Activated CD8-positive, alpha-beta memory T cell treated with anti-CD3 and anti-CD28 coated beads, Interleukin-2, amount 10 ng/mL, durations not matched to agents 7 days and 5 days (primary cell): Measurements from ENCODE around the gene PARD6G. TPM values are rescaled to one million over a fixed set of nuclear protein-coding genes. Genes with fewer than 3 reads are reported as not detected.

Experiments
- ATAC-seq: fragments of 150-1000 bp; cut with Tn5 transposase; one replicate; pipeline ENCODE4 v1.10.0; 2021; ENCODE audit warnings: moderate library complexity
- CTCF ChIA-PET: fragments of 350-600 bp; sonication (Branson Sonifier 250); formaldehyde crosslinking; loops from one replicate; lab custom pipeline; 2021; ENCODE audit warnings: antibody characterized with exemption; lab: Charles Lee
- DNase-seq: peaks from one replicate; pipeline ENCODE4 v3.0.0-alpha.2; 2020
- H3K27ac Mint-ChIP-seq: one replicate; pipeline ENCODE4 v1.8.0; 2021; ENCODE audit warnings: mild to moderate bottlenecking, mixed read lengths
- H3K27me3 Mint-ChIP-seq: one replicate; pipeline ENCODE4 v1.8.0; 2021; ENCODE audit warnings: mixed read lengths
- H3K36me3 Mint-ChIP-seq: one replicate; pipeline ENCODE4 v1.8.0; 2021; ENCODE audit warnings: mild to moderate bottlenecking, mixed read lengths
- H3K4me1 Mint-ChIP-seq: one replicate; pipeline ENCODE4 v1.8.0; 2021; ENCODE audit warnings: mixed read lengths
- H3K4me3 Mint-ChIP-seq: one replicate; pipeline ENCODE4 v1.8.0; 2021; ENCODE audit warnings: mild to moderate bottlenecking, moderate library complexity, mixed read lengths
- H3K9me3 Mint-ChIP-seq: one replicate; pipeline ENCODE4 v1.8.0; 2022; ENCODE audit warnings: low read depth, mixed read lengths
- total RNA-seq, 2 experiments: library from RNA; stranded (reverse); gene quantifications; one replicate each; pipeline ENCODE4 v1.2.3, GENCODE V29; 2021

PARD6G gene
- total RNA-seq, 2 experiments from 2014 or later = 0.41 to 0.98 TPM

DNA sequence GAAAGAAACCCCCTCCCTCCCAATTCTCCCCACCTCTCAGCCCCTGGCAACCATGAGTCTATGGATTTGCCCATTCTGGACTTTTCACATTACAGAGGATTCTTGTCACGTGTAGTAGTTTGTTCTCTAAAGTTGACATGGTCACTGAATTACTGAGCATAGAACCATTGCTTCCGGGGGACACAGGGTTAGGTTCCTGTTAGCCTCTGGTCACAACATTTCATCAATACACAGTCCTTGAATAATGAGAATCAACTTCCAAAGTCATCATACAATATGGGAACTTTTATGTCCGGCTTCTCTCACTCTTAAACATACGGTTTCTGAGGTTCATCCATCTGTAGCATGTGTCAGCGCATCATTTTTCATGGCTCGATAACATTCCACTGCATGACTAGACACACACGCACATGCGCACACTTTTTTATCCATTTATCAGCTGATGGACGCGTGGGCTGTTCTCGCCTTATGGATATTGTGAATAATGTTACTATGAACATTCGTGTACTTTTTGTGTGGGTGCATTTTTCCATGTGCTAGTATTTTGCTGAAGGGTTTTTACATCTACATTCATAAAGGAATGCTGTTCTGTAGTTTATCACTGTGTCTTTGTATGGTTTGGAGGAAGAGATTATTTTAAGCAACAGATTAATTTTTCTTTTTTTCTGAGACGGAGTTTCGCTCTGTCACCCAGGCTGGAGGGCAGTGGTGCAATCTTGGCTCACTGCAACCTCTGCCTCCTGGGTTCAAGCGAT is 48.1 kb downstream of the PARD6G start:
- CTCF ChIA-PET = interaction anchor here (1.7 kb wide), 1 partner anchor 46 kb away, joined by 4 read pairs; no protein-coding TSS in a partner anchor

DNA sequence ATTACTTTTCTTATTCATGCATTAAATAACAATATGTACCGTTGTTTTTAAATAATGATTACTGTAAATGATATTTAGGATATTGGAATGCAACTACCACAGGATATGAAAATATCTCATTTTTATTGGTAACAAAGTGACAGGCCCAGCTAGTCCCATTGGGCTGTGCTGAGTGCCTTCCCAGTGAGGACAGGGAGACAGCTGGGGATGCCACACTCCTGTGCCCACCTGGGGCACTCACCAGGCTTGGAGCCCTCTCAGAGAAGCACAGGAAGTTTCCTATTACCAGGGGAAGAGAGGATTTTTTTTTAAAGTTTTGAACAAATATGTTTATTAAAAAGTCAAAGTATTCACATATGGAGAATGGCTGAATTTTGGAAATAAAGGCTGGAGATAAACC is 48.9 kb downstream of the PARD6G start:
- Mint-ChIP-seq H3K27me3 (peaks cover 76% of the 10 kb centered on the region), H3K4me3 (no peak overlapping the region), H3K4me1 (peaks cover 30% of the 10 kb centered on the region), H3K27ac (no peak overlapping the region), H3K9me3 (no peaks in the 10 kb centered on the region), H3K36me3 (no peaks in the 10 kb centered on the region)
- CTCF ChIA-PET = no interaction called here
- DNase-seq (no peak), ATAC-seq (no peak)

More for the DNA sequence above, 48.1 kb downstream of the PARD6G start:
- no peaks in the 10 kb centered on the region for H3K36me3 Mint-ChIP-seq
- no peak overlapping the region for H3K4me3 Mint-ChIP-seq
- no peak overlapping the region for H3K27ac Mint-ChIP-seq
- peaks cover 36% of the 10 kb centered on the region for H3K4me1 Mint-ChIP-seq
- no peak for ATAC-seq
- peaks cover 76% of the 10 kb centered on the region for H3K27me3 Mint-ChIP-seq
- H3K9me3 Mint-ChIP-seq = no peaks in the 10 kb centered on the region
- DNase-seq = no peak

DNA sequence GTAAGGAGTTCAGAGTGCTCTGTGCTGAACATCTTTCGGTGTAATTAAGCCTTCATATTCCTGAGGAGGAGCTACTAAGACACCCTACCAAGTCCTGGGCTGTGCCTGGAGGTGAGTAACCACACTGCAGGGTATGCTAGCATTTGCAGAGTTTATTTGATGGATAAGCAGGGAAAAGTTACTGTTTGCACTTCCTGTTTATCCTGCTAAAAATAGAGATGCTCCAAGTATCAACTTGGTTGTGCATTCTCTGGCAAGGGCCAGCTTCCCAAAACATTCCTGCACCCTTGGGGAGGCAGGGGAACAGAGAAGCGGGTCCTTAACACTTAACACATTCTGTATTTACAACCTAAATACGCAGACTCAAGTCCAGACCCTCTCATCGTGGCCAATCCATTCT is 49.8 kb downstream of the PARD6G start:
- no peak overlapping the region for H3K4me3 Mint-ChIP-seq
- H3K27me3 Mint-ChIP-seq = peaks cover 76% of the 10 kb centered on the region
- H3K36me3 Mint-ChIP-seq = no peaks in the 10 kb centered on the region
- CTCF ChIA-PET = interaction anchor here (1.0 kb wide), 1 partner anchor 15 kb away, joined by 3 read pairs; no protein-coding TSS in a partner anchor
- peaks cover 21% of the 10 kb centered on the region for H3K4me1 Mint-ChIP-seq
- no peak for ATAC-seq
- H3K27ac Mint-ChIP-seq = no peak overlapping the region
- DNase-seq = no peak
- H3K9me3 Mint-ChIP-seq = no peaks in the 10 kb centered on the region

DNA sequence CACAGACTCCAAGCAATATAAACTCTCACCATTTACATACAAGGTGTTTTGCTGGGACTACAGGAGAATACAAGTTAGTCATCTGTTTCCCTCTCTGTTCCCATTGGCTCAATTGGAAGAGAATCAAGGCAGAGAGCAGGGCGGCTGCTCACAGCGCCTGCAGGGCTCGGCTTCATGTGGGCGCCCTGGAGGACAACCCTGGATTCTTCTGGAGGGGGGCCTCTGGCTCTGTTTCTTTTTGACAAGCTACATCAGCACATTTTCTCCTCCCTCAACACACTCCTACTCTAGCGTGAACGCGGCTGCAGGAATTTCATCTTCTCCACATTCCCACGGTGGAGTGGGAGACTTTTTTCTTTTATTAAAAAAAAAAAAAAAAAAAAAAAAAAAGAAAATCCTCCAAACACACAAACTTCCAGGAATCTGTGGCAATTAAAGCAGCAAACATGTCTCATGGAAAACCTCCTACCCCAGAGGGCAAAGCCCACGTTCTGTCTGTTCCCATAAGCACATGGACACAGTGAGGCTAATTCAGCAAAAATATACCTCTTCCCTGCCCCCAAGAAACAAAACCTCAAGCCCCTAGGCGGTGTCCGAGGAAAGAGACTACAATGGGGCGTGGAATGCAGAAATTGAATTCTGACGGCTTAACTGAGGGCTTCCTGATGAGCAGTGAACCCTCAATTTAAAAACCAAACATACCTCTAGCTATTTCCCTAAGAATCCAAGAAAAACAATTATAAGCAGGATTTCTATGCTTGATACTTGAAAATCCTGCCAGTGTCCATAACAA is 50.6 kb downstream of the PARD6G start:
- CTCF ChIA-PET = interaction anchor here (1.0 kb wide), 1 partner anchor 14 kb away, joined by 3 read pairs; no protein-coding TSS in a partner anchor
- H3K9me3 Mint-ChIP-seq = no peaks in the 10 kb centered on the region

DNA sequence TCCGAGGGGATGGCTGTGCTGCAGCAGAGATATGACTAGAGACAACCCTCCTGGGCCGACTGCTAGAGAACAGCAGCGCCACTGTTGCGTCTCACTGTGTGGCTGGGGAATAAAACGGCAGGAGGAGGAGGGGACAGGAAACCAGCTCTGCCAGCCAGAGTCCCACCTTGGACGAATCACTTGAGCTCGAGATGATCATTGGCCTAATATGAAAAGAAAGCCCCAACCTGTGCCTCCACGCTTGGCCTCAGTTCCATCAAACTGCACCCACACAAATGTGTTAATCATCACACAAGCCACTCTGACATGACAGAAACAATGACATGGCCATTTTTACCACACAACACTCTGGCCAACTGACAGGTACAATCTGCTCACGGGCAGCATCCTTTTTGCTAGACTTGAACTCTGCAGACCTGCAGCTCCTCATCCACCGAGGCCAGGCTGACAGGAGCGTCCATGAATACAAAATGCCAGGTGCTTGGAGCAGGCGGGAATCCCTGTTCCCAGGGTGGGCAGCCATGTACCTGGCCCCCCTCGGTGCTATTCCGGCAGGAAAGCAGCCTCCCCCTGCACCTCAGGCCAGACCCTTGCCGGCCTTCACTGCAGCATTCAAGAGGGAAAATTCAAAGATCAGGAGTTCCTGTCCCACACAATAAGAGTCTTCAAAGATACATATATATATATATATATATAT is 52.3 kb downstream of the PARD6G start:
- DNase-seq = peak; percentile 18
- Mint-ChIP-seq H3K4me3 (no peak overlapping the region), H3K27me3 (peaks cover 79% of the 10 kb centered on the region), H3K9me3 (no peaks in the 10 kb centered on the region), H3K36me3 (no peaks in the 10 kb centered on the region), H3K4me1 (peaks cover 11% of the 10 kb centered on the region), H3K27ac (no peak overlapping the region)
- CTCF ChIA-PET = interaction anchor here (0.8 to 0.9 kb wide), 2 partner anchors 31 to 62 kb away, joined by 3 read pairs; no protein-coding TSS in a partner anchor
- no peak for ATAC-seq

More for the DNA sequence above, 50.6 kb downstream of the PARD6G start:
- Mint-ChIP-seq H3K27ac (no peak overlapping the region), H3K4me1 (peaks cover 16% of the 10 kb centered on the region), H3K4me3 (no peak overlapping the region), H3K27me3 (peaks cover 76% of the 10 kb centered on the region), H3K36me3 (no peaks in the 10 kb centered on the region)
- peak; percentile 19 for DNase-seq
- no peak for ATAC-seq

DNA sequence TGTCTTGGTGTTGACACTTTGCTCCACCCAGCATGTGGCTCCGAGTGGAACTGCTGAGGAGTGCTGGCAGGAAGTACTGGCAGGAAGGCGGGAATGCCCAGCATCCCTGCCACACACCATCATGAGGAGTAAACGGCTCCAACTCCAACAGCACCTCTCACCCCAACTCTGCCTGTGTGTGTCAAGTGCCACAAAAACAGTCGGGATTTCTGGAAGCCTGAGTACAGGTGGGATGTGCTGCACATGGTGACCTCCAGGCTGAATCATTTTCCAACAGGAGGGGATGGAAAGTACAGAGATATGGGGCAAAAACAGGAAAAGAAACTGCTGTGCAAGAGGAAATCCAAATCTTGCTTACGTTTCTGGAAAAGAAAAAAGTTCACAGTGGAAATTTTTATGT is 53.6 kb downstream of the PARD6G start:
- CTCF ChIA-PET = no interaction called here
- peaks cover 80% of the 10 kb centered on the region for H3K27me3 Mint-ChIP-seq
- ATAC-seq (no peak), DNase-seq (peak; percentile 26)
- H3K27ac Mint-ChIP-seq = no peak overlapping the region
- H3K9me3 Mint-ChIP-seq = no peaks in the 10 kb centered on the region
- H3K36me3 Mint-ChIP-seq = no peaks in the 10 kb centered on the region
- H3K4me3 Mint-ChIP-seq = no peak overlapping the region
- H3K4me1 Mint-ChIP-seq = peaks cover 11% of the 10 kb centered on the region

DNA sequence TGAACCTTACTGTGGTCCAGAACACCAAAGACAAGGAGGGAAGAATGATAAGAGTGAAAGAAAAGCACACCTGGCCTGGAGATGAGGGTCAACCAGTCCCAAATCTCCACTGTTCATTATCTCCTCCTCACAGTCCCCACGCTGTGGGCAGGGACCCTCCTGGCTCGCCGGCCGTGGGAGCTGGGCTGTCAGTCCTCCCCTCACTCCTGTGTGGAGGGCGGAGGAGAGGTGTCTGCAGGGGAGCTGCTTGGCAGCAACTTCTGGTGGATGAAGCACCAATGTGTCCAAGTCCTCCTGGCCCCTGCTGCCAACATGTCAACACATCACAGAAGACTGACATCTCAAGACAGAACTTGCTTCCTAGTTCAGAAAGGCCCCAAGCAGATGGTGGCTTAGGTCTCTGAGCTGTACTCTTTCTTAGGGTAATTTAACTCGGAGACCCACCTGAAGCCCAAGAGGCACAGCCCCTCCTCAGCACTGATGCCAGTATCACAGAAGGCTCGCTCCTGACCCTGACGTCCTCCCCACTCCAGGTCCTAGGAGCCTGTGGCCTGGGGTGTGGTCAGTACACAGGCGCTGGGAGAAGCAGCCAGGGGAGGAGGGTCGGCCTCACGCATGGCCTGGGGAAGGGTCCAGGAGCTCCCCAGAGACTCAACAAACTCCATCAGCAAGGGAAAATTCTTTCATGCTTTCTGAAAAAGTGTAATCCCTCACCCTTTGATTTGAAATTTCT is 54.5 kb downstream of the PARD6G start:
- DNase-seq (peak; percentile 27), ATAC-seq (no peak)
- Mint-ChIP-seq H3K4me1 (peaks cover 11% of the 10 kb centered on the region), H3K27ac (no peak overlapping the region), H3K27me3 (peaks cover 82% of the 10 kb centered on the region), H3K4me3 (no peak overlapping the region), H3K9me3 (no peaks in the 10 kb centered on the region), H3K36me3 (no peaks in the 10 kb centered on the region)
- CTCF ChIA-PET = no interaction called here

DNA sequence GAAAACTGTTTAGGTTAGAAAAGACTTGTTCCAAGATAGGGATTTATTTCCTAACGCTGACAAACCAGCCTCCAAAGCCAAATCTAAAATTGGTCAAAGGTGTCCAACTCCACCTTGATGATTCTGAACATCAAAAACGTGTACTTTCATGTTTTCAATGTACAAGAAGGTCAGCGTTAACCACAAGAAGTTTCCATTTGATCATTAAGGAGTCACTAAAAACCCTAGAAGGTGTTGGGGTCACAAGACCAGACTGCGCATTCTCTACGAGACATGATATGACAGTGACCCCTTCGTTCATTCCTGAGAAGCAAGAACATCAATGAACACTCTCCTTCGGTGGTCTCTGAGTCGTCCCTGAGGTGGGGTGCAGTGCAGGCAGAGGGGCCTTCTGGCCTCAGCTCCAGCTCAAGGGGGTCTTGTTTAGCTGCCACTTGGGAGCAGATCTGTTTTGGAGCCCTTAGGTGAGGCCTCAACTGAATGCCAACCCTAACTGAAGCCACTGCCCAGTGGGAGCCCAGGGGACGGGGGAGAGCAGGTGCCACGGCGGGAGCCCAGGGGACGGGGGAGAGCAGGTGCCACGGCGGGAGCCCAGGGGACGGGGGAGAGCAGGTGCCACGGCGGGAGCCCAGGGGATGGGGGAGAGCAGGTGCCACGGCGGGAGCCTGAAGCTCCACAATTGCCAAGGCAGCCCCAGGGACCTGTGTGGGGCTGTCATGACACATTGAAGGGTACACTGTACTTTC is 55.2 kb downstream of the PARD6G start:
- Mint-ChIP-seq H3K27ac (no peak overlapping the region), H3K9me3 (no peaks in the 10 kb centered on the region), H3K4me3 (no peak overlapping the region), H3K27me3 (peaks cover 75% of the 10 kb centered on the region), H3K4me1 (peaks cover 11% of the 10 kb centered on the region), H3K36me3 (no peaks in the 10 kb centered on the region)
- ATAC-seq (no peak), DNase-seq (peak; percentile 31)
- CTCF ChIA-PET = no interaction called here

DNA sequence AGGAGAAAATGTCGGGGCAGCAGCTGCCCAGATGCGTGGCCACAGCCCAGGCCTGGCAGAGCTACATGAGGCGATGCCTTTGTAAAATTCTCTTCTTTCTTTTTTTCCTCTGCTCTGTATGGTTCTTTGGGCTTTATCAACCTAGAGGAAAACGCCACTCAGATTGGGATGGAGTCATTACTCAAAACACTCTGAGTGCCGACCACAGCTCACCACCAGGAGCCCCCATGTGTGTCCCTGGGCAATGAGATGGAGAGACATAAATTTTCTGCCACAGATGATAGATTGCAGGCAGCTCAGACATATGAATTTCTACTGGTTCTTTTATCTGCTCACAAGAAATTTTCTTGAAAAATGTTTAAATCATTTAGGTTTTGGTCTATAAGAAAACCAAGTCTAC is 56.0 kb downstream of the PARD6G start:
- H3K36me3 Mint-ChIP-seq = no peaks in the 10 kb centered on the region
- peaks cover 11% of the 10 kb centered on the region for H3K4me1 Mint-ChIP-seq
- peaks cover 69% of the 10 kb centered on the region for H3K27me3 Mint-ChIP-seq
- H3K4me3 Mint-ChIP-seq = no peak overlapping the region
- peak; percentile 39 for DNase-seq
- no peak overlapping the region for H3K27ac Mint-ChIP-seq
- peaks cover 1% of the 10 kb centered on the region for H3K9me3 Mint-ChIP-seq
- ATAC-seq = peak; percentile 42
- CTCF ChIA-PET = no interaction called here

DNA sequence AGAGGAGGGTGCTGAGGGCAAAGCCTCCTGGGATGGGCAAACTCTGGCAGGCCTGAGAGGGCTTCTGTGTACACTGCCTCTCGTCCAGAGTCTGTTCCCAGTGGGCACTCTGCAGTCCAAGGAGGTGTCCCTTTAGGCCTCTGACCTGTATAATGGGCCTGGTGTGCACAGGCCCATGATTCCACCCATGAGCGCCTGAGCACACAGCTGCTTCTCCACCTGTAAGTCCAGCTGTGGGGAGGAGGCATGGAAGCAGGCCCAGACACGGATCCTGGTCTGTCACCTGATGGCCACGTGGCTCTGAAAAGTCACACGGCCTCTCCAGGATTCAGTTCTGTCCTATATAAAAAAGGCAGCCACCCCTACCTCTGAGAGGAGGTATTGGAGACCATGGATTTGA is 57.0 kb downstream of the PARD6G start:
- peaks cover 4% of the 10 kb centered on the region for H3K9me3 Mint-ChIP-seq
- H3K36me3 Mint-ChIP-seq = no peaks in the 10 kb centered on the region
- DNase-seq = no peak
- ATAC-seq = no peak
- H3K4me3 Mint-ChIP-seq = no peak overlapping the region
- H3K27ac Mint-ChIP-seq = no peak overlapping the region
- CTCF ChIA-PET = no interaction called here
- H3K27me3 Mint-ChIP-seq = peaks cover 66% of the 10 kb centered on the region
- peaks cover 11% of the 10 kb centered on the region for H3K4me1 Mint-ChIP-seq

DNA sequence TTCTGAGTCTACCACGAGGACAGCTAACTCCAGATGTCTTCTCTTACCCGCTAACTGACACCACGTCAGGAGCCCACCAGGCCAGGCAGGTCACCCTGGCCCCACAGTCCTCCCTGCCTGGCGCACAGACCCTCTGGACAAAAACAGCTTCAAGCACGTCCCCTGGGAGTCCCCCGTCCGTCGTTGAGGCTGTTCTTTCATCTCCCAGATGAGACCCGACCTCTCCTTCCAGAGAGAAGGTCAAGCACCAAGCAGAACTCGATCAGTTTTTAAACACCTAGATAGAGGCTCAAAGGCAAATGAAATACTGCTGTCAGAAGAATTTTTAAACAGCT is 57.8 kb downstream of the PARD6G start:
- H3K27me3 Mint-ChIP-seq = peaks cover 58% of the 10 kb centered on the region
- no peaks in the 10 kb centered on the region for H3K36me3 Mint-ChIP-seq
- DNase-seq (no peak), ATAC-seq (no peak)
- no peak overlapping the region for H3K27ac Mint-ChIP-seq
- peaks cover 4% of the 10 kb centered on the region for H3K9me3 Mint-ChIP-seq
- H3K4me1 Mint-ChIP-seq = peaks cover 9% of the 10 kb centered on the region
- no peak overlapping the region for H3K4me3 Mint-ChIP-seq
- CTCF ChIA-PET = no interaction called here

DNA sequence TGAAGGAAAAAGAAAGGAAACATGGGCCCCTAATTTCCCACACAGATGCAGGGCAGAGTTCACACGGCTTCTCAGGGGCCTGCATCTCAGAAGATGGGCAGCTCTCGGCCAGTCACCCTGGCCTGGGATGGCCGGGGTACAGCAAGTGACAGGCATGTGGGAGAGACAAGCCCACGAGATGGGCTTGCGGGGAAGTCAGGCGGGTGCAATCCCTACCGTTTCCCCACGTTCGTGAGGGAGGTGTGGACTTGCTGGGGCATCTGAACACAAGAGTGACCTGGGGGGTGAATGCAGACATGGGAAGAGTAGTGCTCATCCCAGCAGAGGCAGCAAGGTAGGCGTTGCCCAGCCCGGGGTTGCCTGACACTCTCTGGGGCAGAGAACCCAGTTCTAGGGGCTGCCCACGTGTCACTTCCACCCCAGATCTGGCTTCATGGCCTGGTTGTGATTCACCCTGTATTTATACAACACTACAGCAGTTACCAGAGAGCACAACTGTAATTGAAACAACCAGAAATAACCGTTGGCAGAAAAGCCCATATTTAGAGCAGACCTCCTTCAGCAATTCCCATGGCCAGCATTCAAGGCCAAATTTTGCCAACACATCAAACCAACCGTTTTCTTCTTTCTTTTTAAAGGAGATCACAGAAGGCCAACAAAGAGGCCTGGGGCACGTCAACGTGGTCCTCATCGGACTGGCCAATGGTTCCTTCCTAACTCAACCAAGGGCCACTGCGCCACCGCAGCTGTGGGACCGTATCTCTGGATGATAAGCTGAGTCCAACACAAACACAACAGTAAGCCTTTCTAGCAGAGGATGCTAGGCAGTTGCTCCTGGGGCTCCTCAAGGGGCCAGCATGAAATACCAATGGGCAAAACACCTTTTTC is 58.4 kb downstream of the PARD6G start:
- H3K4me1 Mint-ChIP-seq = peaks cover 9% of the 10 kb centered on the region
- DNase-seq = no peak
- H3K27me3 Mint-ChIP-seq = peaks cover 52% of the 10 kb centered on the region
- CTCF ChIA-PET = no interaction called here
- no peak overlapping the region for H3K4me3 Mint-ChIP-seq
- peaks cover 4% of the 10 kb centered on the region for H3K9me3 Mint-ChIP-seq
- no peaks in the 10 kb centered on the region for H3K36me3 Mint-ChIP-seq
- H3K27ac Mint-ChIP-seq = no peak overlapping the region
- ATAC-seq = no peak
